ENCODE results near the gene SLC30A10. TPM values are rescaled to one million over a fixed set of nuclear protein-coding genes. Genes with fewer than 3 reads are reported as not detected.

SLC30A10 gene
- total and polyA plus RNA-seq, 10 of the 15 experiments (the other 5 are each of a cell fraction or from before 2014, with no cell fraction given): not detected

- WGBS (ENCODE audit: insufficient coverage, insufficient replicate concordance, low lambda C conversion rate, missing lambda C conversion rate): 4% methylated on average over 29 of the region's 31 CpGs
- no peak overlapping the region for H3K27ac ChIP-seq (ENCODE audit: control insufficient read depth, insufficient read depth)
- TF ChIP-seq SREBF2 (IDR thresholded peaks at IDR 0.05; ENCODE audit: low read length): no peak
- no peak for TF ChIP-seq E4F1 (IDR thresholded peaks at IDR 0.05; ENCODE audit: borderline replicate concordance, partially characterized antibody)
- TF ChIP-seq NKRF (conservative IDR thresholded peaks at IDR 0.05): no peak
- TF ChIP-seq PAX8 (IDR thresholded peaks at IDR 0.05): no peak
- no peak for TF ChIP-seq FOXK2 (IDR thresholded peaks at IDR 0.05)
- TF ChIP-seq RUNX3 (IDR thresholded peaks at IDR 0.05; ENCODE audit: low read length): no peak
- TF ChIP-seq GABPA (IDR thresholded peaks at IDR 0.05; ENCODE audit: low read depth): no peak
- no peak for TF ChIP-seq TBL1XR1 (IDR thresholded peaks at IDR 0.05; ENCODE audit: low read depth, low read length)
- TF ChIP-seq PRDM15 (CRISPR knock-in tag; IDR thresholded peaks at IDR 0.05): no peak
- no peak for TF ChIP-seq LARP7 (IDR thresholded peaks at IDR 0.05)
- TF ChIP-seq CHD4 (IDR thresholded peaks at IDR 0.05): no peak
- no peak for TF ChIP-seq MXI1 (IDR thresholded peaks at IDR 0.05; ENCODE audit: low read depth, low read length)
- no TSS peak for BruUV-seq (replicated peaks)
- no peaks in the 10 kb centered on the region for H3K9me3 ChIP-seq (replicated peaks; ENCODE audit: control insufficient read depth, insufficient read depth, low read length)
- H3K4me3 ChIP-seq: peak overlapping the region; percentile 27; the same call in 1 of the 2 replicates
- H2AFZ ChIP-seq (ENCODE audit: control insufficient read depth, low read depth, low read length): no peak overlapping the region; the same call in 1 of the 2 replicates
- CTCF ChIA-PET: interaction anchor here (0.7 kb wide), 1 partner anchor 41 kb away, joined by 3 read pairs; no protein-coding TSS in a partner anchor
- POLR2A ChIA-PET: interaction anchor here (0.6 kb wide), 1 partner anchor 20 kb away, joined by 3 read pairs; no protein-coding TSS in a partner anchor
- DNase-seq (ENCODE audit: low read depth, low spot score): no peak
- no peak for ATAC-seq
- H3K9ac ChIP-seq (ENCODE audit: control insufficient read depth, insufficient read depth, low read length): no peak overlapping the region
- in situ Hi-C loops (cut with MboI) (no loop called here), intact Hi-C loops (cut with micrococcal nuclease; ENCODE audit: unreplicated experiment) (no loop called here)
- FAIRE-seq: no peak
- SMC1A ChIA-PET (ENCODE audit: uncharacterized antibody, unreplicated experiment): interaction anchor here (1.1 kb wide), 1 partner anchor 8 kb away, joined by 3 read pairs; no protein-coding TSS in a partner anchor
- no peaks in the 10 kb centered on the region; the same call in 1 of the 2 replicates for H3K4me1 ChIP-seq (ENCODE audit: control insufficient read depth, insufficient read depth, low read length)
- H3K79me2 ChIP-seq (ENCODE audit: control insufficient read depth, insufficient read depth, low read length): no peaks in the 10 kb centered on the region
- H3K36me3 ChIP-seq (ENCODE audit: control insufficient read depth in 2 of 2, insufficient read depth in 2 of 2, low read length in 1 of 2): no peaks in the 10 kb centered on the region
- peak overlapping the region; percentile 66; the same call in 1 of the 2 replicates for H3K4me2 ChIP-seq (ENCODE audit: control insufficient read depth, insufficient read depth)
- no peaks in the 10 kb centered on the region for H4K20me1 ChIP-seq (ENCODE audit: control insufficient read depth, insufficient read depth)
- H3K27me3 ChIP-seq (replicated peaks in 1 of 2; ENCODE audit: control insufficient read depth in 2 of 2, insufficient read depth in 2 of 2, low read length in 1 of 2): peaks cover 7 to 14% of the 10 kb centered on the region in 2 experiments
- RAD21 ChIA-PET (ENCODE audit: unreplicated experiment): no interaction called here
These were observed 930 bp downstream of the SLC30A10 start for GRCh38 chr1:219927298-219927955.
